Stimulated activated effector memory CD8-positive, alpha-beta T cell treated with anti-CD3 and anti-CD28 coated beads, Interleukin-12 subunit alpha, Interleukin-12 subunit beta, amount 100 ng/mL, for 72 hours (primary cell): Measurements from ENCODE around the gene PDCD1LG2.
"Not testable (repeated sequence)": the region's sequence is repeated elsewhere in the genome, so short reads cannot be mapped to it uniquely, and the experiment has no call there.

Experiments
- ATAC-seq: fragments of 150-1000 bp; cut with Tn5 transposase; 2 replicates; pipeline ENCODE4 v1.10.0; 2021
- DNase-seq, 2 donors: peaks; one replicate each; pipeline ENCODE4 v3.0.0; 2021 to 2022; ENCODE audit warnings: low spot score in 2 of 2
- H3K27ac Mint-ChIP-seq: one replicate; pipeline ENCODE4 v1.8.0; 2022; ENCODE audit warnings: mild to moderate bottlenecking, mixed read lengths
- H3K36me3 Mint-ChIP-seq: one replicate; pipeline ENCODE4 v1.8.0; 2022; ENCODE audit warnings: mild to moderate bottlenecking, mixed read lengths
- H3K4me1 Mint-ChIP-seq: one replicate; pipeline ENCODE4 v1.8.0; 2022; ENCODE audit warnings: mixed read lengths
- H3K4me3 Mint-ChIP-seq: one replicate; pipeline ENCODE4 v1.8.0; 2022; ENCODE audit warnings: mild to moderate bottlenecking, mixed read lengths
- H3K9me3 Mint-ChIP-seq: one replicate; pipeline ENCODE4 v1.8.0; 2022; ENCODE audit warnings: mixed read lengths

The PDCD1LG2 gene

DNA sequence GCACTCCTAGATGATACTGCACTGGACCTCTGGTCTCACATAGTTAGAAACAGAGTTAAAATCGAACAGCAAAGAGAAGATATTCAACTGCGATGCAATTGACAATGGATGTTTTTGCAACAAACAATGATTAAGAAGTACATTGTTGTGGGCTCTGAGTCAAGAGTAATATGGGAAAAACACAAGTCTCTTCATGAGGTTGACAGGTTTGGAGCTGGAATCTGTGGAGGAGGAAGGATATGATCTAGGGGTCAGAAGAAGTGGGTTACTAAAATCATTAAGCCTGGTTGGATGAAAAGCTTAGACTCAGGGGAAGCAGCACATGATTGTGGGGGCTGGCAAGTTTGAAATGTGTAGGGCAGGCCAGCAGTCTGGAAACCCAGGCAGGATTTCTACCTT, 53.1 kb downstream of the PDCD1LG2 start:
- DNase-seq (no peak), ATAC-seq (no peak)
- Mint-ChIP-seq H3K4me1 (peaks cover 27% of the 10 kb centered on the region), H3K27ac (peak overlapping the region; percentile 18), H3K4me3 (no peak overlapping the region), H3K9me3 (peaks cover 5% of the 10 kb centered on the region), H3K36me3 (no peaks in the 10 kb centered on the region)

- peaks cover 27% of the 10 kb centered on the region for H3K4me1 Mint-ChIP-seq
- DNase-seq (no peak), ATAC-seq (no peak)
- no peaks in the 10 kb centered on the region for H3K36me3 Mint-ChIP-seq
- H3K27ac Mint-ChIP-seq = peak overlapping the region; percentile 18
- H3K4me3 Mint-ChIP-seq = no peak overlapping the region
- peaks cover 5% of the 10 kb centered on the region for H3K9me3 Mint-ChIP-seq
These were observed 53.6 kb downstream of the PDCD1LG2 start for GRCh38 chr9:5563886-5564285.

GRCh38 chr9:5566054-5566618, 55.8 kb downstream of the PDCD1LG2 start:
- Mint-ChIP-seq H3K4me3 (no peak overlapping the region), H3K4me1 (peaks cover 19% of the 10 kb centered on the region), H3K27ac (no peak overlapping the region), H3K36me3 (no peaks in the 10 kb centered on the region), H3K9me3 (peaks cover 5% of the 10 kb centered on the region)
- no peak for ATAC-seq
- no peak for DNase-seq

GRCh38 chr9:5568868-5569267, 58.5 kb downstream of the PDCD1LG2 start:
- H3K9me3 Mint-ChIP-seq = no peaks in the 10 kb centered on the region
- H3K36me3 Mint-ChIP-seq = no peaks in the 10 kb centered on the region
- H3K27ac Mint-ChIP-seq = no peak overlapping the region
- H3K4me3 Mint-ChIP-seq = no peak overlapping the region
- ATAC-seq (no peak), DNase-seq (no peak)
- H3K4me1 Mint-ChIP-seq = peaks cover 13% of the 10 kb centered on the region

- peaks cover 13% of the 10 kb centered on the region for H3K4me1 Mint-ChIP-seq
- DNase-seq (no peak), ATAC-seq (no peak)
- no peak overlapping the region for H3K27ac Mint-ChIP-seq
- no peaks in the 10 kb centered on the region for H3K36me3 Mint-ChIP-seq
- no peak overlapping the region for H3K4me3 Mint-ChIP-seq
- no peaks in the 10 kb centered on the region for H3K9me3 Mint-ChIP-seq
These were observed 59.1 kb downstream of the PDCD1LG2 start for GRCh38 chr9:5569409-5569808.

DNA sequence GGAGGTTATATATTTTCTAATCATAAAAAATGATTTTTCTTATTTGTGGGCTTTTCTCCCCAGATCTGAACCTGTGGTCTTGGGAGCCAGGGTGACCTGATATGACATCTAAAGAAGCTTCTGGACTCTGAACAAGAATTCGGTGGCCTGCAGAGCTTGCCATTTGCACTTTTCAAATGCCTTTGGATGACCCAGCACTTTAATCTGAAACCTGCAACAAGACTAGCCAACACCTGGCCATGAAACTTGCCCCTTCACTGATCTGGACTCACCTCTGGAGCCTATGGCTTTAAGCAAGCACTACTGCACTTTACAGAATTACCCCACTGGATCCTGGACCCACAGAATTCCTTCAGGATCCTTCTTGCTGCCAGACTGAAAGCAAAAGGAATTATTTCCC, 59.6 kb downstream of the PDCD1LG2 start:
- Mint-ChIP-seq H3K27ac (no peak overlapping the region), H3K36me3 (no peaks in the 10 kb centered on the region), H3K4me3 (no peak overlapping the region), H3K4me1 (peaks cover 13% of the 10 kb centered on the region), H3K9me3 (no peaks in the 10 kb centered on the region)
- DNase-seq (no peak), ATAC-seq (no peak)

DNA sequence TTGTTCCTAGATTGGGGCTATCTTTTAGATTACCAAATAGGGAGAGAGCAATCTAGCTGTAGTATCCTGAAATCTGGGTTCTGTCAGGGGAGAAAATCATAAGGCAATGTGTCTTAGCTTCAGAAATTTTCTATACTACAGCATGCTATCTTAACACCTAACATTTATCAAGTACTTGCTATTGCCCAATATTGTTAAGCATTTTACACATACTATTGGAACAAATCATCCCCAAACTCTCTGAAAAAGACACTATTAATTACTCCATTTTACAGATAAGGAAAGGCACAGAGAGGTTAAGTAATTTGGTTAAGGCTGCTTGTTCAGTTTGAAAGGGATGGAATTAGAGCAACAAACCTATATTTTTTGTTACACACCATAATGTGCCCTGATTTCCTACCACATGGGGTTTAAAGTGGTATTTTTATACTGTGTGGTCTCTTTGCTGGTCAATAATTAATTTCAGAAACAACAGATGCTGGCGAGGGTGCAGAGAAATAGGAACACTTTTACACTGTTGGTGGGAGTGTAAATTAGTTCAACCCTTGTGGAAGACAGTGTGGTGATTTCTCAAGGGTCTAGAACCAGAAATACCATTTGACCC, 61.4 kb downstream of the PDCD1LG2 start:
- no peaks in the 10 kb centered on the region for H3K36me3 Mint-ChIP-seq
- no peak overlapping the region for H3K27ac Mint-ChIP-seq
- no peak overlapping the region for H3K4me3 Mint-ChIP-seq
- no peak for DNase-seq
- no peaks in the 10 kb centered on the region for H3K9me3 Mint-ChIP-seq
- H3K4me1 Mint-ChIP-seq = peaks cover 13% of the 10 kb centered on the region
- no peak for ATAC-seq

DNA sequence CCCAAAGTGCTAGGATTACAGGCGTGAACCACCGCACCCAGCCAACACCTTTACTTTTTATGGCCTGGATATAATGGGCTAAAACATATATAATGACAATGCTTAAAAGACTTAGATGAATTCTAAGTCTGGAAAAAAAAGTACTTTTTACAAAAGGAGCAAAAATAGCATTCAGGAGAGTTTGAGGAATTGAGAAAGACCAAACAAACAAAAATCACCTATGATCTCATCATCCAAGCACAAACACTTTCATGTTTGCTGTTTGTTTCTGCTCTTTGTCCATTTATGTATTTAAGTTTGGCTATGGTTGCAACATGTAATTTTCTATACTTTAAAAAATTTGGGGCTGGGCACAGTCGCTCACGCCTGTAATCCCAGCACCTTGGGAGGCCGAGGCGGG, 63.8 kb downstream of the PDCD1LG2 start:
- Mint-ChIP-seq H3K4me3 (no peak overlapping the region), H3K36me3 (no peaks in the 10 kb centered on the region), H3K27ac (no peak overlapping the region), H3K4me1 (peaks cover 15% of the 10 kb centered on the region), H3K9me3 (no peaks in the 10 kb centered on the region)
- DNase-seq (no peak), ATAC-seq (no peak)

DNA sequence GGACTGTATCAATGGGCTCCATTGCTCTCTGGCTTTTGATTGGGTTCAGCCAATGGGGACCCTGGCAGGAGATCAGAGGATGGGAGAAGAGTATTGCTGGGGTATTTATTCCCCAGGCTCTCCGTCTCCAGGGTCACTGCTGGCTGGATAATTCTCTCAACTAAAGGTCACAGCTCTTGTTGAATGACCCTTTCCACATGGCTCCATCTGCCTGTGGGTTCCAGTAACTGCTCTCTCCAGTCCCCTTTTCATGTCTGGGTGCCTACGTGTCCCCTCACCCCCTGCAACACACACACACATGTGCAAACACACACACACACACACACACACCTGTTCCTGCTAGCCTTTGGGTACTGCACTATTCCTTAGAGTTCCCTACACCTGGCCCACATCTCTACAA, 64.7 kb downstream of the PDCD1LG2 start:
- Mint-ChIP-seq H3K27ac (no peak overlapping the region), H3K36me3 (no peaks in the 10 kb centered on the region), H3K4me1 (peaks cover 10% of the 10 kb centered on the region), H3K4me3 (no peak overlapping the region), H3K9me3 (no peaks in the 10 kb centered on the region)
- ATAC-seq (no peak), DNase-seq (no peak)

- peaks cover 16% of the 10 kb centered on the region for H3K4me1 Mint-ChIP-seq
- H3K36me3 Mint-ChIP-seq = no peaks in the 10 kb centered on the region
- no peak overlapping the region for H3K4me3 Mint-ChIP-seq
- H3K27ac Mint-ChIP-seq = no peak overlapping the region
- no peaks in the 10 kb centered on the region for H3K9me3 Mint-ChIP-seq
- DNase-seq = no peak
- ATAC-seq = no peak
These were observed 66.9 kb downstream of the PDCD1LG2 start for GRCh38 chr9:5577225-5577624.

DNA sequence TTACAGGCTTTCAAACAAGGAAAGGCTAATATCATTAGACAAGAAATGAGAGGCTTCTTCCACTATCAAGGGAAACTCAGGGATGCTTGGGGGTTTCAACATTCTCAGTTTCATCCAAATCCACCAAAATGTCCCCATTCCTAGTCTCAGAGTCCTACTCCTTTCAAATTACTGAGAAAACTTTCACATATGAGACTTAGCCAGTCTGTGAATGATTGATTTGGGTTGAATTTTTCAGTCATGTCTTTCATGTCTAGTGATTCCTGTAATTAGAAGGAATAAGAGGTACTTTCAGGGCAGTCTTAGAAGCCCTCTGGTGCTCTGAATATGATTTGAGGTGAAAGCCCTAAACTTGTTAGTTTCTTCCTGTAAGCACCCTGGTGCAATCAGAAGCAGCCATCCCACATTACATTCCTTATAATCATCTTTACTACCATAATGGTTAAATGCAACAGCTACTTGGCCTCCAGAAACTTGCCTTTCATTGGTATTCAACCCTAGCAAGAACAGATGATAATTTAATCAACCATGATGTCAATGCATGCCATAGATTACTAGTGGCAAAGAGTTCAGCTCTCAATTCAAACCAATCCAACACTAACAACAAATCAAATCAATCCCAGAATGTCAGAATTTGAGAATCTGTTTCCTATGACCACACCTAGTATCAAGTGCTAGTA, 67.8 kb downstream of the PDCD1LG2 start:
- Mint-ChIP-seq H3K27ac (no peak overlapping the region), H3K4me1 (peaks cover 19% of the 10 kb centered on the region), H3K4me3 (no peak overlapping the region), H3K9me3 (no peaks in the 10 kb centered on the region), H3K36me3 (no peaks in the 10 kb centered on the region)
- peak; percentile 74 for ATAC-seq
- no peak for DNase-seq

GRCh38 chr9:5578698-5579085, 68.4 kb downstream of the PDCD1LG2 start:
- Mint-ChIP-seq H3K4me3 (no peak overlapping the region), H3K27ac (no peak overlapping the region), H3K36me3 (no peaks in the 10 kb centered on the region), H3K4me1 (peaks cover 24% of the 10 kb centered on the region), H3K9me3 (no peaks in the 10 kb centered on the region)
- DNase-seq = no peak
- no peak for ATAC-seq

DNA sequence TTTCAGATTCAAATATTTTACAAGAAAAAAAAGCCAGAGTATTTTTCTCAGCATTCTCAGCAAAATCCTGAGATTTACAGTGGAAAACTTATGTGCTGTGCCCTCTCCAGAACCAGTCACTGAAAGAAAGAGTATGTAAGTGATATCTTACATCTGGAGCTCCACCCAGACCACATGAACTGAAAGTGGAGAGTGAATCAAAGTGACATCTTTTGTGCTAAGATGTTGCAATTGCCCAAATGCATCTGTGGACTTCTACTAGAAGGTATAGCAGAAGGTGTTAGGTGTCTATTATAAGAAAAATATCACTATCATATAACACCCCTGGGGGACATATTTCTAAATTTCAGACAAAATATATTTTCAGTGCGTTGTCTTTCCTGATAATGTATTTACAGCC, 69.5 kb downstream of the PDCD1LG2 start:
- Mint-ChIP-seq H3K4me3 (no peak overlapping the region), H3K9me3 (no peaks in the 10 kb centered on the region), H3K36me3 (no peaks in the 10 kb centered on the region), H3K4me1 (peaks cover 25% of the 10 kb centered on the region), H3K27ac (no peak overlapping the region)
- ATAC-seq (no peak), DNase-seq (no peak)

DNA sequence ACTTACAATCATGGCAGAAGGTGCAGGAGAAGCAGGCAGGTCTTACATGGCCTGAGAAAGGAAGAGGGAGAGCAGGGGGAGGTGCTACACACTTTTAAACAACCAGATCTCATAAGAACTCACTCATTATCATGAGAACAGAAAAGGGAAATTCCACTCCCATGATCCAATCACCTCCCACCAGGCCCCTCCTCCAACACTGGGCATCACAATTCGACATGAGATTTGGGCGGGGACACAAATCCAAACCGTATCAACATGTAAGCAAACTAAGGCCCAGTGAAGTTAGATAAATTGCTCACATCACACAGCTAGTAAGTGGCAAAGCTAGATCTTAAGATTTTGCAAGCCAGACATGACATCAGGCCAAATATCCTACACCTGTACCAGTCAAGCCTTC, 70.3 kb downstream of the PDCD1LG2 start:
- no peak for DNase-seq
- Mint-ChIP-seq H3K36me3 (no peaks in the 10 kb centered on the region), H3K4me3 (no peak overlapping the region), H3K4me1 (peaks cover 28% of the 10 kb centered on the region), H3K9me3 (no peaks in the 10 kb centered on the region), H3K27ac (no peak overlapping the region)
- no peak for ATAC-seq

GRCh38 chr9:5581706-5582105, 71.4 kb downstream of the PDCD1LG2 start:
- not testable (repeated sequence) for H3K9me3 Mint-ChIP-seq, ATAC-seq, H3K27ac Mint-ChIP-seq, DNase-seq, H3K36me3 Mint-ChIP-seq, H3K4me3 Mint-ChIP-seq
- H3K4me1 Mint-ChIP-seq = peaks cover 39% of the 10 kb centered on the region

DNA sequence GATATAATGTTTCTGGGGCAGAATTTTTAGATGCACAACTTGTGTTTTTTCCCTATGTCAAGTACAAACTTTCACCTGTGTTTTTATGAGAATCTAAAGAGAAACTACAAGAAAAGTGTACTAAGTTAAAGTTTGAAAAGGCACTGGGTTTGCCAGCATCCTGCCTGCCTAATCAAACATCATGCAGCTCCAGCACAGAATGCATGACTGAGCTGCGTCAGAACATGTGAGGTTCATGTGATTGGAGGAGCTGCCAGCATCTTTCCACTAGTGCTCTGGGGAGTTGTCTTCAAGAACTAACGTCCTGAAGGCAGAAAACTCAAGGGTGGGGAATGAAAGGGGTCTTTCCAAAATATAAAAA, 72.5 kb downstream of the PDCD1LG2 start:
- no peak for DNase-seq

More for the DNA sequence above, 72.5 kb downstream of the PDCD1LG2 start:
- Mint-ChIP-seq H3K4me3 (no peak overlapping the region), H3K4me1 (peaks cover 46% of the 10 kb centered on the region), H3K27ac (peak overlapping the region; percentile 26), H3K36me3 (no peaks in the 10 kb centered on the region), H3K9me3 (no peaks in the 10 kb centered on the region)
- ATAC-seq = no peak
